Stomach (tissue), 9 donors: ENCODE measurements around the gene FAM161B. TPM values are rescaled to one million over a fixed set of nuclear protein-coding genes. Genes with fewer than 3 reads are reported as not detected.

Source experiments
- DNase-seq, 2 donors: peaks; one replicate each; pipeline versions ENCODE4 v3.0.0 to v3.0.0-alpha.2; 2013 to 2019
- H3K27ac ChIP-seq, 5 donors: fragments of 200-600 bp in 4 of 5; sonication (generic) in 4 of 5; one replicate each; pipeline ENCODE4 v1.5.1; 2013 to 2019; ENCODE audit warnings: mild to moderate bottlenecking in 1 of 5, moderate library complexity in 1 of 5
- H3K27me3 ChIP-seq, 3 donors: fragments of 200-600 bp; sonication (generic); one replicate each; pipeline ENCODE4 v1.5.1; 2017 to 2019; ENCODE audit warnings: mixed run types in 1 of 3
- H3K36me3 ChIP-seq, 4 donors: fragments of 200-600 bp; sonication (generic); 1 replicate in 3 of 4; 2 replicates in 1 of 4; pipeline ENCODE4 v1.5.1; 2016 to 2019
- H3K4me1 ChIP-seq, 4 donors: fragments of 200-600 bp; sonication (generic); one replicate each; pipeline ENCODE4 v1.5.1; 2016 to 2019
- H3K4me3 ChIP-seq, 4 donors: fragments of 200-600 bp; sonication (generic) in 3 of 4; one replicate each; pipeline ENCODE4 v1.5.1; 2016 to 2019; ENCODE audit warnings: mild to moderate bottlenecking in 1 of 4
- H3K9me3 ChIP-seq, 4 donors: fragments of 200-600 bp; sonication (generic); one replicate each; pipeline ENCODE4 v1.5.1; 2016 to 2019
- EP300 ChIP-seq: sonication (generic); formaldehyde crosslinking; IDR thresholded peaks from one replicate; pipeline ENCODE4 v1.6.1; 2017; ENCODE audit warnings: antibody characterized with exemption
- POLR2A ChIP-seq, 4 donors: fragments of 450-650 bp; IDR thresholded peaks; one replicate each; pipeline ENCODE4 v1.6.1; 2016; ENCODE audit warnings: antibody characterized with exemption in 4 of 4, control low read depth in 2 of 4, mild to moderate bottlenecking in 1 of 4, moderate library complexity in 1 of 4
- POLR2AphosphoS5 ChIP-seq, 3 donors: sonication (generic); formaldehyde crosslinking; IDR thresholded peaks; one replicate each; pipeline ENCODE4 v1.6.1; 2016; ENCODE audit warnings: antibody characterized with exemption in 3 of 3
- WGBS, 5 donors: extraction: QIAGEN DNeasy Blood & Tissue Kit in 3 of 5; methylation state at CpG; one replicate each; pipeline versions ENCODE4 v1.1.5 to v1.1.7; 2013 to 2018; 5-methylcytosine and 5-hydroxymethylcytosine counted together
- intact Hi-C: fragments of 100-400 bp; cut with DNase I; formaldehyde crosslinking; loops from one replicate; pipeline ENCODE4 v1.15.1; 2023; ENCODE audit warnings: low total_unique reads
- polyA plus RNA-seq, 3 donors: library from polyadenylated mRNA; stranded (reverse); fragments of 200-250 nt; gene quantifications; one replicate each; pipeline ENCODE4 v1.2.3, GENCODE V29; 2013
- total RNA-seq, 5 donors: library from RNA; depleted of rRNA; stranded (reverse); fragments of >200 nt; gene quantifications; one replicate each; pipeline versions ENCODE4 v1.1.0 to v1.2.3, GENCODE V29; 2014 to 2016
- TF ChIP-seq, protein P1 (sequence below), 7 experiments: fragments of 450-650 bp in 4 of 7; fragments of 200-600 bp in 3 of 7; sonication (generic) in 3 of 7; IDR thresholded peaks; one replicate each; pipeline ENCODE4 v1.5.1; 2016 to 2019; ENCODE audit warnings: antibody characterized with exemption in 7 of 7, control low read depth in 2 of 7, mild to moderate bottlenecking in 1 of 7
- donor health status: healthy with polysubstance abuse.
- donor health status: Bipolar disorder and iron deficiency.
- donor health status: healthy.

FAM161B gene
- total and polyA plus RNA-seq, 8 donors: 0.58 to 5.4 (median 2.1) TPM; not detected in 1

GRCh38 chr14:73968885-73969284 is 19.0 kb upstream of the FAM161B start:
- no peak overlapping the region for H3K27ac ChIP-seq
- no peak for DNase-seq
- H3K4me1 ChIP-seq: no peaks in the 10 kb centered on the region
- intact Hi-C loops: no loop called here
- no peaks in the 10 kb centered on the region for H3K9me3 ChIP-seq
- H3K4me3 ChIP-seq: no peak overlapping the region
- peaks cover 17 to 91% (median 86%) of the 10 kb centered on the region in 4 donors for H3K36me3 ChIP-seq
- TF ChIP-seq EP300 (no peak), POLR2A (IDR thresholded peaks at IDR 0.05) (no peak), POLR2AphosphoS5 (IDR thresholded peaks at IDR 0.05) (no peak)
- TF ChIP-seq, protein P1, sequence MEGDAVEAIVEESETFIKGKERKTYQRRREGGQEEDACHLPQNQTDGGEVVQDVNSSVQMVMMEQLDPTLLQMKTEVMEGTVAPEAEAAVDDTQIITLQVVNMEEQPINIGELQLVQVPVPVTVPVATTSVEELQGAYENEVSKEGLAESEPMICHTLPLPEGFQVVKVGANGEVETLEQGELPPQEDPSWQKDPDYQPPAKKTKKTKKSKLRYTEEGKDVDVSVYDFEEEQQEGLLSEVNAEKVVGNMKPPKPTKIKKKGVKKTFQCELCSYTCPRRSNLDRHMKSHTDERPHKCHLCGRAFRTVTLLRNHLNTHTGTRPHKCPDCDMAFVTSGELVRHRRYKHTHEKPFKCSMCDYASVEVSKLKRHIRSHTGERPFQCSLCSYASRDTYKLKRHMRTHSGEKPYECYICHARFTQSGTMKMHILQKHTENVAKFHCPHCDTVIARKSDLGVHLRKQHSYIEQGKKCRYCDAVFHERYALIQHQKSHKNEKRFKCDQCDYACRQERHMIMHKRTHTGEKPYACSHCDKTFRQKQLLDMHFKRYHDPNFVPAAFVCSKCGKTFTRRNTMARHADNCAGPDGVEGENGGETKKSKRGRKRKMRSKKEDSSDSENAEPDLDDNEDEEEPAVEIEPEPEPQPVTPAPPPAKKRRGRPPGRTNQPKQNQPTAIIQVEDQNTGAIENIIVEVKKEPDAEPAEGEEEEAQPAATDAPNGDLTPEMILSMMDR (IDR thresholded peaks at IDR 0.05): no peak
- 65 to 98% (median 92%) methylated on average over 2 of the region's 2 CpGs for WGBS, 5 donors
- H3K27me3 ChIP-seq: no peaks in the 10 kb centered on the region

- no peaks in the 10 kb centered on the region for H3K4me1 ChIP-seq
- WGBS, 5 donors: 92 to 99% (median 96%) methylated on average over 4 of the region's 4 CpGs
- no peaks in the 10 kb centered on the region for H3K9me3 ChIP-seq
- no peaks in the 10 kb centered on the region for H3K27me3 ChIP-seq
- peaks cover 42 to 97% (median 91%) of the 10 kb centered on the region in 4 donors for H3K36me3 ChIP-seq
- DNase-seq: no peak
- intact Hi-C loops: no loop called here
- TF ChIP-seq, protein P1 (IDR thresholded peaks at IDR 0.05): no peak
- TF ChIP-seq POLR2AphosphoS5 (IDR thresholded peaks at IDR 0.05): no peak
- no peak overlapping the region for H3K27ac ChIP-seq
- H3K4me3 ChIP-seq: no peak overlapping the region
Measured at GRCh38 chr14:73965216-73965615, 15.3 kb upstream of the FAM161B start.

- TF ChIP-seq POLR2AphosphoS5 (IDR thresholded peaks at IDR 0.05) (no peak), EP300 (no peak), POLR2A (IDR thresholded peaks at IDR 0.05) (no peak)
Measured at GRCh38 chr14:73961192-73961591, 11.3 kb upstream of the FAM161B start.

GRCh38 chr14:73958591-73958990 is 8.7 kb upstream of the FAM161B start:
- intact Hi-C loops: no loop called here
- no peaks in the 10 kb centered on the region for H3K9me3 ChIP-seq
- TF ChIP-seq POLR2A (IDR thresholded peaks at IDR 0.05) (no peak), POLR2AphosphoS5 (IDR thresholded peaks at IDR 0.05) (no peak), EP300 (no peak)
- TF ChIP-seq, protein P1 (IDR thresholded peaks at IDR 0.05): no peak
- H3K36me3 ChIP-seq: peaks cover 69 to 100% (median 99%) of the 10 kb centered on the region in 4 donors
- no peak overlapping the region for H3K27ac ChIP-seq
- no peaks in the 10 kb centered on the region for H3K27me3 ChIP-seq
- no peak overlapping the region for H3K4me3 ChIP-seq
- DNase-seq: no peak
- H3K4me1 ChIP-seq: no peaks in the 10 kb centered on the region

More at GRCh38 chr14:73961192-73961591, 11.3 kb upstream of the FAM161B start:
- peak in 1 of 2 donors; percentile 24 for DNase-seq
- Histone ChIP-seq H3K27me3 (no peaks in the 10 kb centered on the region), H3K27ac (no peak overlapping the region), H3K4me3 (no peak overlapping the region), H3K4me1 (no peaks in the 10 kb centered on the region), H3K9me3 (no peaks in the 10 kb centered on the region), H3K36me3 (peaks cover 53 to 97% (median 93%) of the 10 kb centered on the region in 4 donors)
- WGBS, 5 donors: 74 to 87% (median 82%) methylated on average over 11 to 12 of the region's 12 CpGs
- intact Hi-C loops: no loop called here

GRCh38 chr14:73955674-73956073 is 5.8 kb upstream of the FAM161B start:
- intact Hi-C loops: no loop called here
- no peaks in the 10 kb centered on the region for H3K9me3 ChIP-seq
- 81 to 93% (median 90%) methylated on average over 5 of the region's 5 CpGs for WGBS, 5 donors
- H3K4me3 ChIP-seq: no peak overlapping the region
- TF ChIP-seq EP300 (no peak), POLR2A (IDR thresholded peaks at IDR 0.05) (no peak), POLR2AphosphoS5 (IDR thresholded peaks at IDR 0.05) (no peak)
- TF ChIP-seq, protein P1 (IDR thresholded peaks at IDR 0.05): no peak
- peaks cover 48 to 80% (median 76%) of the 10 kb centered on the region in 4 donors for H3K36me3 ChIP-seq
- H3K27ac ChIP-seq: no peak overlapping the region
- no peaks in the 10 kb centered on the region for H3K27me3 ChIP-seq
- peaks cover 5 to 11% (median 8%) of the 10 kb centered on the region in 4 donors for H3K4me1 ChIP-seq
- DNase-seq: no peak
